Large intestine (tissue), 3 donors: Measurements from ENCODE around the gene GSG1L2. TPM values are rescaled to one million over a fixed set of nuclear protein-coding genes. Genes with fewer than 3 reads are reported as not detected.

ENCODE experiments used
- DNase-seq, 2 donors: peaks; one replicate each; pipeline versions ENCODE4 v3.0.0 to v3.0.0-alpha.2; 2013
- H3K27ac ChIP-seq: one replicate; pipeline ENCODE4 v1.5.1; 2013; ENCODE audit warnings: low read length
- H3K27me3 ChIP-seq: 2 replicates; pipeline ENCODE4 v1.6.1; 2013; ENCODE audit warnings: low read length; ENCODE audit not compliant: control insufficient read depth, insufficient read depth
- H3K36me3 ChIP-seq: 2 replicates; pipeline ENCODE4 v1.6.1; 2013; ENCODE audit warnings: low read length; ENCODE audit not compliant: control insufficient read depth, insufficient read depth
- H3K4me1 ChIP-seq: one replicate; pipeline ENCODE4 v1.6.1; 2013; ENCODE audit warnings: low read length; ENCODE audit not compliant: control insufficient read depth, insufficient read depth
- H3K4me3 ChIP-seq: one replicate; pipeline ENCODE4 v1.5.1; 2013; ENCODE audit warnings: low read length
- H3K9me3 ChIP-seq: one replicate; pipeline ENCODE4 v1.6.1; 2013; ENCODE audit warnings: mild to moderate bottlenecking, low read depth, low read length, moderate library complexity; ENCODE audit not compliant: control insufficient read depth
- WGBS: methylation state at CpG from one replicate; pipeline ENCODE4 v1.1.5; 2013; ENCODE audit warnings: low lambda C conversion rate; ENCODE audit not compliant: insufficient coverage; 5-methylcytosine and 5-hydroxymethylcytosine counted together
- polyA plus RNA-seq: library from polyadenylated mRNA; unstranded; fragments of 120-200 nt; gene quantifications from one replicate; pipeline ENCODE4 v1.2.1, GENCODE V29; 2013

Gene GSG1L2
- polyA plus RNA-seq, 1 donor: not detected

GRCh38 chr17:9825641-9826150 lies 3.8 kb upstream of the GSG1L2 start, which contains the start of gene GLP2R:
Gene GLP2R (plus strand): TSS chr17:9825924. CDS start chr17:9826064, 140 bp downstream.
- Histone ChIP-seq H3K36me3 (no peaks in the 10 kb centered on the region), H3K4me1 (no peaks in the 10 kb centered on the region), H3K4me3 (no peak within 1 kb of the TSS), H3K27me3 (no peaks in the 10 kb centered on the region), H3K27ac (no peak within 1 kb of the TSS), H3K9me3 (no peaks in the 10 kb centered on the region)
- WGBS: no CpG with 5 or more reads among the region's 21 CpGs
- DNase-seq: no peak

- H3K27ac ChIP-seq: no peak overlapping the region
- WGBS: no CpG with 5 or more reads among the region's 8 CpGs
Measured at GRCh38 chr17:9824797-9825338, 3.0 kb upstream of the GSG1L2 start.

GRCh38 chr17:9824094-9824493 lies 2.2 kb upstream of the GSG1L2 start:
- no peak for DNase-seq
- H3K27me3 ChIP-seq: no peaks in the 10 kb centered on the region
- no peak overlapping the region for H3K4me3 ChIP-seq
- no peak overlapping the region for H3K27ac ChIP-seq
- no peaks in the 10 kb centered on the region for H3K9me3 ChIP-seq
- H3K36me3 ChIP-seq: no peaks in the 10 kb centered on the region
- no peaks in the 10 kb centered on the region for H3K4me1 ChIP-seq
- WGBS: no CpG with 5 or more reads among the region's 4 CpGs

More at GRCh38 chr17:9824797-9825338, 3.0 kb upstream of the GSG1L2 start:
- Histone ChIP-seq H3K9me3 (no peaks in the 10 kb centered on the region), H3K4me3 (no peak overlapping the region), H3K4me1 (no peaks in the 10 kb centered on the region), H3K36me3 (no peaks in the 10 kb centered on the region), H3K27me3 (no peaks in the 10 kb centered on the region)
- no peak for DNase-seq

GRCh38 chr17:9820448-9820847 lies 1.4 kb downstream of the GSG1L2 start:
- H3K4me1 ChIP-seq: no peaks in the 10 kb centered on the region
- no peaks in the 10 kb centered on the region for H3K27me3 ChIP-seq
- no peak for DNase-seq
- H3K4me3 ChIP-seq: no peak overlapping the region
- no CpG with 5 or more reads among the region's 3 CpGs for WGBS
- no peaks in the 10 kb centered on the region for H3K36me3 ChIP-seq
- H3K9me3 ChIP-seq: no peaks in the 10 kb centered on the region
- no peak overlapping the region for H3K27ac ChIP-seq

- DNase-seq: no peak
- no CpG with 5 or more reads among the region's 4 CpGs for WGBS
- no peaks in the 10 kb centered on the region for H3K36me3 ChIP-seq
Measured at GRCh38 chr17:9818760-9819159, 3.1 kb downstream of the GSG1L2 start.

GRCh38 chr17:9817086-9817485 lies 4.8 kb downstream of the GSG1L2 start:
- Histone ChIP-seq H3K27me3 (no peaks in the 10 kb centered on the region), H3K4me1 (no peaks in the 10 kb centered on the region), H3K9me3 (no peaks in the 10 kb centered on the region), H3K27ac (no peak overlapping the region), H3K36me3 (no peaks in the 10 kb centered on the region), H3K4me3 (no peak overlapping the region)
- no CpG with 5 or more reads among the region's 8 CpGs for WGBS
- peak; percentile 56 for DNase-seq

More at GRCh38 chr17:9818760-9819159, 3.1 kb downstream of the GSG1L2 start:
- no peak overlapping the region for H3K4me3 ChIP-seq
- H3K9me3 ChIP-seq: no peaks in the 10 kb centered on the region
- no peaks in the 10 kb centered on the region for H3K4me1 ChIP-seq
- no peak overlapping the region for H3K27ac ChIP-seq
- no peaks in the 10 kb centered on the region for H3K27me3 ChIP-seq

GRCh38 chr17:9816472-9816871 lies 5.4 kb downstream of the GSG1L2 start:
- no peaks in the 10 kb centered on the region for H3K36me3 ChIP-seq
- no peaks in the 10 kb centered on the region for H3K4me1 ChIP-seq
- WGBS: no CpG with 5 or more reads among the region's 10 CpGs
- H3K4me3 ChIP-seq: no peak overlapping the region
- no peaks in the 10 kb centered on the region for H3K9me3 ChIP-seq
- DNase-seq: no peak
- no peak overlapping the region for H3K27ac ChIP-seq
- no peaks in the 10 kb centered on the region for H3K27me3 ChIP-seq

- no peak for DNase-seq
- H3K4me1 ChIP-seq: no peaks in the 10 kb centered on the region
- peaks cover 3% of the 10 kb centered on the region for H3K27me3 ChIP-seq
- H3K27ac ChIP-seq: no peak overlapping the region
- H3K36me3 ChIP-seq: no peaks in the 10 kb centered on the region
- no peaks in the 10 kb centered on the region for H3K9me3 ChIP-seq
- 72% methylated on average over 2 of the region's 14 CpGs for WGBS
- no peak overlapping the region for H3K4me3 ChIP-seq
Measured at GRCh38 chr17:9814337-9814945, 7.4 kb downstream of the GSG1L2 start.

- Histone ChIP-seq H3K27me3 (peaks cover 3% of the 10 kb centered on the region), H3K4me1 (no peaks in the 10 kb centered on the region), H3K9me3 (no peaks in the 10 kb centered on the region), H3K27ac (no peak overlapping the region), H3K36me3 (no peaks in the 10 kb centered on the region), H3K4me3 (no peak overlapping the region)
- no CpG with 5 or more reads among the region's 9 CpGs for WGBS
- no peak for DNase-seq
Measured at GRCh38 chr17:9813166-9813565, 8.7 kb downstream of the GSG1L2 start.

GRCh38 chr17:9811537-9811936 lies 10.3 kb downstream of the GSG1L2 start:
- WGBS: no CpG with 5 or more reads among the region's 11 CpGs
- H3K36me3 ChIP-seq: no peaks in the 10 kb centered on the region
- H3K27ac ChIP-seq: no peak overlapping the region
- H3K4me3 ChIP-seq: no peak overlapping the region
- H3K9me3 ChIP-seq: no peaks in the 10 kb centered on the region
- H3K27me3 ChIP-seq: peaks cover 3% of the 10 kb centered on the region
- no peaks in the 10 kb centered on the region for H3K4me1 ChIP-seq
- DNase-seq: no peak

- no peaks in the 10 kb centered on the region for H3K4me1 ChIP-seq
- 80% methylated on average over 1 of the region's 5 CpGs for WGBS
- no peak for DNase-seq
- no peak overlapping the region for H3K27ac ChIP-seq
- no peaks in the 10 kb centered on the region for H3K36me3 ChIP-seq
- H3K9me3 ChIP-seq: no peaks in the 10 kb centered on the region
- H3K27me3 ChIP-seq: peaks cover 3% of the 10 kb centered on the region
- no peak overlapping the region for H3K4me3 ChIP-seq
Measured at GRCh38 chr17:9811086-9811485, 10.8 kb downstream of the GSG1L2 start.
